ENCODE data around the gene LIFR. TPM values are rescaled to one million over a fixed set of nuclear protein-coding genes. Genes with fewer than 3 reads are reported as not detected.

Gene LIFR
- total RNA-seq, 1 experiment from 2014 or later = 10.6 TPM

DNA sequence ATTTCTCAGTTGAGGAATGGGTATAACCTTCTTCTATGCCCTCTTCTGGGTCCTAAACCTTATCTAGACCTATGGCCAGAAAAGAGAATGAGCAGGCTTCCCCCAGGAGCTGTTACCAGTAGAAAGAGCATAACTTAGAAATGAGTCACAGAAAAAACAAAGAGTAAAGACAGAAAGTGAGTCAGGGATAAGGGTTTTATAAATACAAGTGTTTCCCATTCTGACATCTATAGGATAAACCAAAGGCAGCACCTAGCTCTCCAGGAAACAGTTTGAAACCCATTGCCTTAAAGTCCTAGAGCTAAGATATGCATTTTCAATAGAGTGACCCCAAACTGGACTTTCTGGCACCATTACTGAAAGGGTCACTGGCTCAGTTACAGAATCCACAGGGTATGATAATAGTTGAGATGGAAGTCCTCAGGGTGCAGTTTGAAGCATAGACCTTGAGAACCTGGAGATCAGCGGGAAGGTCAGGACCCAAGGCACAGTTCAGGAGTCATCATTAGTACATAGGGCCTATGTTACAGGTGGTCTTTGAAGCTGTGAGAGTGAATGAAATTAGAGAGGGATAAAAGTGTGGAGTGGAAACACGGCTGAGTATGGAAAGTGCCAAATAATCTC, 42.7 kb upstream of the LIFR start:
- POLR2A ChIA-PET = interaction anchor here (1.1 kb wide), 2 partner anchors 12 to 157 kb away, joined by 3 read pairs; no protein-coding TSS in a partner anchor
- TF ChIP-seq CEBPB (IDR thresholded peaks at IDR 0.05; ENCODE audit: low read depth) = peak; percentile 54; the same call in 1 of the 2 replicates
- TF ChIP-seq, protein P1, sequence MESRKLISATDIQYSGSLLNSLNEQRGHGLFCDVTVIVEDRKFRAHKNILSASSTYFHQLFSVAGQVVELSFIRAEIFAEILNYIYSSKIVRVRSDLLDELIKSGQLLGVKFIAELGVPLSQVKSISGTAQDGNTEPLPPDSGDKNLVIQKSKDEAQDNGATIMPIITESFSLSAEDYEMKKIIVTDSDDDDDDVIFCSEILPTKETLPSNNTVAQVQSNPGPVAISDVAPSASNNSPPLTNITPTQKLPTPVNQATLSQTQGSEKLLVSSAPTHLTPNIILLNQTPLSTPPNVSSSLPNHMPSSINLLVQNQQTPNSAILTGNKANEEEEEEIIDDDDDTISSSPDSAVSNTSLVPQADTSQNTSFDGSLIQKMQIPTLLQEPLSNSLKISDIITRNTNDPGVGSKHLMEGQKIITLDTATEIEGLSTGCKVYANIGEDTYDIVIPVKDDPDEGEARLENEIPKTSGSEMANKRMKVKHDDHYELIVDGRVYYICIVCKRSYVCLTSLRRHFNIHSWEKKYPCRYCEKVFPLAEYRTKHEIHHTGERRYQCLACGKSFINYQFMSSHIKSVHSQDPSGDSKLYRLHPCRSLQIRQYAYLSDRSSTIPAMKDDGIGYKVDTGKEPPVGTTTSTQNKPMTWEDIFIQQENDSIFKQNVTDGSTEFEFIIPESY (IDR thresholded peaks at IDR 0.05; ENCODE audit: extremely low read depth, insufficient replicate concordance, low read length) = no peak
- peak; percentile 92 for TF ChIP-seq FOSL1 (IDR thresholded peaks at IDR 0.05; ENCODE audit: low read depth)
- TF ChIP-seq, protein P2, sequence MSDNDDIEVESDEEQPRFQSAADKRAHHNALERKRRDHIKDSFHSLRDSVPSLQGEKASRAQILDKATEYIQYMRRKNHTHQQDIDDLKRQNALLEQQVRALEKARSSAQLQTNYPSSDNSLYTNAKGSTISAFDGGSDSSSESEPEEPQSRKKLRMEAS (IDR thresholded peaks at IDR 0.05) = no peak
- TF ChIP-seq SP1 (IDR thresholded peaks at IDR 0.05; ENCODE audit: low read depth) = peak; percentile 71; the same call in 1 of the 2 replicates
- no peak for TF ChIP-seq ZFX (IDR thresholded peaks at IDR 0.05)
- TF ChIP-seq SRF (IDR thresholded peaks at IDR 0.05; ENCODE audit: low read depth) = peak; percentile 45; the same call in 1 of the 2 replicates
- TF ChIP-seq SIN3A (IDR thresholded peaks at IDR 0.05; ENCODE audit: low read depth) = peak; percentile 40; the same call in 1 of the 2 replicates
- peak; percentile 85 for TF ChIP-seq CBX3 (IDR thresholded peaks at IDR 0.05; ENCODE audit: low read depth)
- no peak for TF ChIP-seq ELF1 (IDR thresholded peaks at IDR 0.05; ENCODE audit: borderline replicate concordance, low read depth)
- no peak for TF ChIP-seq EZH2phosphoT487 (IDR thresholded peaks at IDR 0.05; ENCODE audit: borderline replicate concordance)
- TF ChIP-seq, protein P3, sequence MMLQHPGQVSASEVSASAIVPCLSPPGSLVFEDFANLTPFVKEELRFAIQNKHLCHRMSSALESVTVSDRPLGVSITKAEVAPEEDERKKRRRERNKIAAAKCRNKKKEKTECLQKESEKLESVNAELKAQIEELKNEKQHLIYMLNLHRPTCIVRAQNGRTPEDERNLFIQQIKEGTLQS (IDR thresholded peaks at IDR 0.05) = no peak
- TF ChIP-seq EGR1 (IDR thresholded peaks at IDR 0.05; ENCODE audit: low read depth) = 0 out of 2 replicates have a peak, but pooled peaks have one; percentile 7
- no peak for TF ChIP-seq POLR2A (IDR thresholded peaks at IDR 0.05; ENCODE audit: borderline replicate concordance, extremely low read depth, insufficient read depth, insufficient read length)
- no peak for TF ChIP-seq TCF7L2 (IDR thresholded peaks at IDR 0.05; ENCODE audit: borderline replicate concordance, extremely low read depth, insufficient read depth, insufficient read length)
- TF ChIP-seq, protein P4, sequence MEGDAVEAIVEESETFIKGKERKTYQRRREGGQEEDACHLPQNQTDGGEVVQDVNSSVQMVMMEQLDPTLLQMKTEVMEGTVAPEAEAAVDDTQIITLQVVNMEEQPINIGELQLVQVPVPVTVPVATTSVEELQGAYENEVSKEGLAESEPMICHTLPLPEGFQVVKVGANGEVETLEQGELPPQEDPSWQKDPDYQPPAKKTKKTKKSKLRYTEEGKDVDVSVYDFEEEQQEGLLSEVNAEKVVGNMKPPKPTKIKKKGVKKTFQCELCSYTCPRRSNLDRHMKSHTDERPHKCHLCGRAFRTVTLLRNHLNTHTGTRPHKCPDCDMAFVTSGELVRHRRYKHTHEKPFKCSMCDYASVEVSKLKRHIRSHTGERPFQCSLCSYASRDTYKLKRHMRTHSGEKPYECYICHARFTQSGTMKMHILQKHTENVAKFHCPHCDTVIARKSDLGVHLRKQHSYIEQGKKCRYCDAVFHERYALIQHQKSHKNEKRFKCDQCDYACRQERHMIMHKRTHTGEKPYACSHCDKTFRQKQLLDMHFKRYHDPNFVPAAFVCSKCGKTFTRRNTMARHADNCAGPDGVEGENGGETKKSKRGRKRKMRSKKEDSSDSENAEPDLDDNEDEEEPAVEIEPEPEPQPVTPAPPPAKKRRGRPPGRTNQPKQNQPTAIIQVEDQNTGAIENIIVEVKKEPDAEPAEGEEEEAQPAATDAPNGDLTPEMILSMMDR (IDR thresholded peaks at IDR 0.05 in 2 of 3, conservative IDR thresholded peaks at IDR 0.05 in 1 of 3; ENCODE audit: borderline replicate concordance in 1 of 3, insufficient read depth in 1 of 3, low read depth in 2 of 3, low read length in 2 of 3) = no peak
- no peak for TF ChIP-seq YY1 (IDR thresholded peaks at IDR 0.05; ENCODE audit: extremely low read depth, insufficient replicate concordance, low read depth, low read length)
- peak; percentile 87 for TF ChIP-seq JUND (IDR thresholded peaks at IDR 0.05)
- TF ChIP-seq, protein P5, sequence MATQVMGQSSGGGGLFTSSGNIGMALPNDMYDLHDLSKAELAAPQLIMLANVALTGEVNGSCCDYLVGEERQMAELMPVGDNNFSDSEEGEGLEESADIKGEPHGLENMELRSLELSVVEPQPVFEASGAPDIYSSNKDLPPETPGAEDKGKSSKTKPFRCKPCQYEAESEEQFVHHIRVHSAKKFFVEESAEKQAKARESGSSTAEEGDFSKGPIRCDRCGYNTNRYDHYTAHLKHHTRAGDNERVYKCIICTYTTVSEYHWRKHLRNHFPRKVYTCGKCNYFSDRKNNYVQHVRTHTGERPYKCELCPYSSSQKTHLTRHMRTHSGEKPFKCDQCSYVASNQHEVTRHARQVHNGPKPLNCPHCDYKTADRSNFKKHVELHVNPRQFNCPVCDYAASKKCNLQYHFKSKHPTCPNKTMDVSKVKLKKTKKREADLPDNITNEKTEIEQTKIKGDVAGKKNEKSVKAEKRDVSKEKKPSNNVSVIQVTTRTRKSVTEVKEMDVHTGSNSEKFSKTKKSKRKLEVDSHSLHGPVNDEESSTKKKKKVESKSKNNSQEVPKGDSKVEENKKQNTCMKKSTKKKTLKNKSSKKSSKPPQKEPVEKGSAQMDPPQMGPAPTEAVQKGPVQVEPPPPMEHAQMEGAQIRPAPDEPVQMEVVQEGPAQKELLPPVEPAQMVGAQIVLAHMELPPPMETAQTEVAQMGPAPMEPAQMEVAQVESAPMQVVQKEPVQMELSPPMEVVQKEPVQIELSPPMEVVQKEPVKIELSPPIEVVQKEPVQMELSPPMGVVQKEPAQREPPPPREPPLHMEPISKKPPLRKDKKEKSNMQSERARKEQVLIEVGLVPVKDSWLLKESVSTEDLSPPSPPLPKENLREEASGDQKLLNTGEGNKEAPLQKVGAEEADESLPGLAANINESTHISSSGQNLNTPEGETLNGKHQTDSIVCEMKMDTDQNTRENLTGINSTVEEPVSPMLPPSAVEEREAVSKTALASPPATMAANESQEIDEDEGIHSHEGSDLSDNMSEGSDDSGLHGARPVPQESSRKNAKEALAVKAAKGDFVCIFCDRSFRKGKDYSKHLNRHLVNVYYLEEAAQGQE (IDR thresholded peaks at IDR 0.05; ENCODE audit: low read depth) = no peak
- no peak for TF ChIP-seq RAD21 (IDR thresholded peaks at IDR 0.05; ENCODE audit: low read depth)

More for the DNA sequence above, 42.7 kb upstream of the LIFR start:
- no peak overlapping the region for H3K27ac ChIP-seq (ENCODE audit: low read depth, low read length)
- peak; percentile 42 for DNase-seq (ENCODE audit: low read depth, low spot score)
- ATAC-seq = peak; percentile 82
- H4K20me1 ChIP-seq (ENCODE audit: insufficient read depth) = no peaks in the 10 kb centered on the region
- H3K79me2 ChIP-seq (ENCODE audit: insufficient read depth, low read length) = no peaks in the 10 kb centered on the region
- no TSS peak for BruUV-seq (replicated peaks)
- no peaks in the 10 kb centered on the region for H3K36me3 ChIP-seq (ENCODE audit: control insufficient read depth in 1 of 2, insufficient read depth in 2 of 2, low read length in 2 of 2)
- H3K4me3 ChIP-seq (replicated peaks in 1 of 2; ENCODE audit: low read depth in 1 of 2, low read length in 2 of 2) = no peak overlapping the region
- peaks cover 24 to 69% of the 10 kb centered on the region in 2 experiments for H3K4me1 ChIP-seq (ENCODE audit: control insufficient read depth in 1 of 2, insufficient read depth in 2 of 2, low read length in 2 of 2)
- H3K9me2 ChIP-seq (ENCODE audit: insufficient read depth) = no peaks in the 10 kb centered on the region
- ChIA-PET RAD21 (ENCODE audit: low non-redundant PET in 1 of 2, low total read pairs in 2 of 2, uncharacterized antibody in 2 of 2, unreplicated experiment in 2 of 2) (no interaction called here), CTCF (interaction anchor here (1.2 to 1.6 kb wide), 2 partner anchors 12 to 157 kb away, joined by 3 to 7 read pairs; no protein-coding TSS in a partner anchor)
- no peak overlapping the region for H2AFZ ChIP-seq (ENCODE audit: low read depth, low read length, poor library complexity, severe bottlenecking)
- H3K9me3 ChIP-seq (ENCODE audit: control insufficient read depth in 1 of 2, insufficient read depth in 1 of 2, low read depth in 1 of 2, low read length in 2 of 2) = no peaks in the 10 kb centered on the region
- H3K9ac ChIP-seq (ENCODE audit: low read length) = no peak overlapping the region
- peak overlapping the region; percentile 60 for H3K4me2 ChIP-seq (ENCODE audit: low read length)
- no peaks in the 10 kb centered on the region for H3K27me3 ChIP-seq (ENCODE audit: insufficient read depth, low read length)
- intact Hi-C loops (cut with micrococcal nuclease) = no loop called here

Data from HCT116 (cell line).